Ishikawa (cell line): ENCODE results near the gene SHISAL1.

ENCODE experiments used
- CEBPB ChIP-seq: IDR thresholded peaks from 2 replicates; pipeline ENCODE4 v1.6.1; 2012
- CREB1 ChIP-seq: IDR thresholded peaks from 2 replicates; pipeline ENCODE4 v1.6.1; 2012; ENCODE audit warnings: low read depth
- EGR1 ChIP-seq: IDR thresholded peaks from 2 replicates; pipeline ENCODE4 v1.6.1; 2012
- EP300 ChIP-seq: IDR thresholded peaks from 2 replicates; pipeline ENCODE4 v1.6.1; 2012; ENCODE audit warnings: borderline replicate concordance
- FOXM1 ChIP-seq: IDR thresholded peaks from 2 replicates; pipeline ENCODE4 v1.6.1; 2012; ENCODE audit warnings: low read depth, borderline replicate concordance
- NFIC ChIP-seq: IDR thresholded peaks from 2 replicates; pipeline ENCODE4 v1.6.1; 2012
- RAD21 ChIP-seq: IDR thresholded peaks from 2 replicates; pipeline ENCODE4 v1.6.1; 2012; ENCODE audit warnings: low read depth
- REST ChIP-seq: IDR thresholded peaks from 2 replicates; pipeline ENCODE4 v1.6.1; 2012; ENCODE audit warnings: low read depth, mild to moderate bottlenecking
- TAF1 ChIP-seq: IDR thresholded peaks from 2 replicates; pipeline ENCODE4 v1.6.1; 2012; ENCODE audit warnings: low read depth, mild to moderate bottlenecking
- TCF12 ChIP-seq: IDR thresholded peaks from 2 replicates; pipeline ENCODE4 v1.6.1; 2012; ENCODE audit warnings: low read depth
- YY1 ChIP-seq: IDR thresholded peaks from 2 replicates; pipeline ENCODE4 v1.6.1; 2012; ENCODE audit warnings: low read depth
- ZBTB7A ChIP-seq: IDR thresholded peaks from 2 replicates; pipeline ENCODE4 v1.6.1; 2012; ENCODE audit warnings: low read depth
- TF ChIP-seq, protein P1 (sequence below): IDR thresholded peaks from 2 replicates; pipeline ENCODE4 v1.6.1; 2012
- TF ChIP-seq, protein P2 (sequence below): IDR thresholded peaks from 2 replicates; pipeline ENCODE4 v1.6.1; 2012

DNA sequence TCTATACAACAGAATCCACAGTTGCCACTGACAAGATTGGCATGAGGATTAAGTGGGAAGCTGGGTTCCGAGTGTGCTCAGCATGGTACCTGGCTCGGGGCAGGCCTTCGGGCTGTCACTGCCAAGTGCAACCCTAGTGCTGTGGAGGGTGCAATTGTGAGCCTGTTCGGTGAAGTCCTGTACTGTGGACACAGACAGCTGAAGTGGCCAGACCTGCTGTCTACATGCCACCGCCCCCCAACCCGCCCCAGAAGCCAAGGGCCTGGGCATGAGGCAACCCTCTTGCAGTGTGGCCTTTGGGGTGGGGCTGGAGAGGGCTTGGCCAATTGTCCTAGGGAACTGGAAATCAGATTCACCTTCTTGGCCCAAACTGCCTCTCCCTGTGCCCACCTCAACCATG, 15.6 kb upstream of the SHISAL1 start:
- no peak for TF ChIP-seq FOXM1
- TF ChIP-seq, protein P1, sequence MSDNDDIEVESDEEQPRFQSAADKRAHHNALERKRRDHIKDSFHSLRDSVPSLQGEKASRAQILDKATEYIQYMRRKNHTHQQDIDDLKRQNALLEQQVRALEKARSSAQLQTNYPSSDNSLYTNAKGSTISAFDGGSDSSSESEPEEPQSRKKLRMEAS = no peak
- no peak for TF ChIP-seq RAD21
- no peak for TF ChIP-seq REST
- TF ChIP-seq EP300 = no peak
- TF ChIP-seq YY1 = no peak
- no peak for TF ChIP-seq TCF12
- TF ChIP-seq TAF1 = no peak
- TF ChIP-seq ZBTB7A = no peak
- TF ChIP-seq NFIC = no peak
- TF ChIP-seq, protein P2, sequence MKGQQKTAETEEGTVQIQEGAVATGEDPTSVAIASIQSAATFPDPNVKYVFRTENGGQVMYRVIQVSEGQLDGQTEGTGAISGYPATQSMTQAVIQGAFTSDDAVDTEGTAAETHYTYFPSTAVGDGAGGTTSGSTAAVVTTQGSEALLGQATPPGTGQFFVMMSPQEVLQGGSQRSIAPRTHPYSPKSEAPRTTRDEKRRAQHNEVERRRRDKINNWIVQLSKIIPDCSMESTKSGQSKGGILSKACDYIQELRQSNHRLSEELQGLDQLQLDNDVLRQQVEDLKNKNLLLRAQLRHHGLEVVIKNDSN = no peak
- no peak for TF ChIP-seq CREB1
- TF ChIP-seq EGR1 = no peak
- no peak for TF ChIP-seq CEBPB
